Astrocyte of the cerebellum (primary cell): Measurements from ENCODE around the gene COQ10B.
A peak's percentile ranks its signal among the peaks of the same experiment; 100 is the strongest.

ENCODE experiments used
- DNase-seq: peaks from one replicate; pipeline ENCODE4 v3.0.0-alpha.2; 2011; ENCODE audit warnings: low read depth
- H3K4me3 ChIP-seq: 2 replicates; pipeline ENCODE4 v1.5.1; 2011; ENCODE audit warnings: mild to moderate bottlenecking, low read depth, low read length, moderate library complexity
- CTCF ChIP-seq: IDR thresholded peaks from 2 replicates; pipeline ENCODE4 v1.5.1; 2012; ENCODE audit warnings: low read length, low read depth, moderate library complexity, mild to moderate bottlenecking; ENCODE audit errors: missing control alignments
- in situ Hi-C: cut with HindIII; loops from 2 replicates; pipeline ENCODE4 v1.10.0; 2017; ENCODE audit warnings: low sequenced_read_pairs

COQ10B gene

GRCh38 chr2:197499594-197500502, 46.5 kb downstream of the COQ10B start, which contains the start of the genes HSPD1 and HSPE1:
Gene HSPD1, minus strand, starts transcription at chr2:197499840. Its CDS starts 992 bp downstream, at chr2:197498848.
Gene HSPE1, plus strand, starts transcription at chr2:197500379. Its CDS starts 58 bp downstream, at chr2:197500437.
- in situ Hi-C loops, result loop anchor here (5.0 kb wide), 1 partner anchor 33 kb away; no protein-coding TSS in a partner anchor
- DNase-seq, result peak; percentile 98
- H3K4me3 ChIP-seq, result peak within 1 kb of the TSS; percentile 81
- TF ChIP-seq CTCF, result no peak

- no peak for TF ChIP-seq CTCF
- in situ Hi-C loops, result loop anchor here (5.0 kb wide), 1 partner anchor 33 kb away; no protein-coding TSS in a partner anchor
- no peak for DNase-seq
- peak overlapping the region; percentile 81 for H3K4me3 ChIP-seq
Measured at GRCh38 chr2:197500503-197501131, 47.3 kb downstream of the COQ10B start.

GRCh38 chr2:197502201-197502600, 48.8 kb downstream of the COQ10B start:
- DNase-seq, result no peak
- TF ChIP-seq CTCF, result no peak
- in situ Hi-C loops, result loop anchor here (5.0 kb wide), 1 partner anchor 35 kb away; no protein-coding TSS in a partner anchor
- no peak overlapping the region for H3K4me3 ChIP-seq

GRCh38 chr2:197502685-197503084, 49.3 kb downstream of the COQ10B start:
- no peak for TF ChIP-seq CTCF
- no peak overlapping the region for H3K4me3 ChIP-seq
- in situ Hi-C loops, result loop anchor here (5.0 kb wide), 1 partner anchor 35 kb away; no protein-coding TSS in a partner anchor
- no peak for DNase-seq

- DNase-seq, result no peak
- in situ Hi-C loops, result loop anchor here (5.0 kb wide), 1 partner anchor 37 kb away; no protein-coding TSS in a partner anchor
- H3K4me3 ChIP-seq, result no peak overlapping the region
- no peak for TF ChIP-seq CTCF
Measured at GRCh38 chr2:197504000-197504399, 50.6 kb downstream of the COQ10B start.

- no peak overlapping the region for H3K4me3 ChIP-seq
- TF ChIP-seq CTCF, result no peak
- DNase-seq, result no peak
- in situ Hi-C loops, result loop anchor here (5.0 kb wide), 1 partner anchor 37 kb away; no protein-coding TSS in a partner anchor
Measured at GRCh38 chr2:197504512-197504911, 51.2 kb downstream of the COQ10B start.
